Erythroblast (primary cell): Measurements from ENCODE around the gene CELF2.

ENCODE experiments used
- GATA1 ChIP-seq: IDR thresholded peaks from 2 replicates; pipeline ENCODE4 v1.6.1; 2011; ENCODE audit warnings: low read depth, mild to moderate bottlenecking, control low read depth, low read length, moderate library complexity
- POLR2A ChIP-seq: IDR thresholded peaks from 2 replicates; pipeline ENCODE4 v1.6.1; 2011; ENCODE audit warnings: mild to moderate bottlenecking, low read length

GRCh38 chr10:11261143-11261542 lies 243.5 kb downstream of the CELF2 start:
- no peak for TF ChIP-seq POLR2A
- no peak for TF ChIP-seq GATA1
